HG03108 (cell line): ENCODE measurements around the gene OR52K2.
"Not testable (repeated sequence)": the region's sequence is repeated elsewhere in the genome, so short reads cannot be mapped to it uniquely, and the experiment has no call there.

Experiments used
- ATAC-seq: cut with Tn5 transposase; IDR thresholded peaks from one replicate; pipeline ENCODE4 v1.9.1; 2021; ENCODE audit warnings: moderate library complexity; ENCODE audit not compliant: unreplicated experiment

Gene OR52K2

GRCh38 chr11:4448995-4449394, at the start of gene OR52K2:
OR52K2 (plus strand) TSS chr11:4449295; CDS start chr11:4449340, 45 bp downstream.
- no peak for ATAC-seq

- ATAC-seq: not testable (repeated sequence)
Observed at GRCh38 chr11:4406206-4406605, 42.9 kb upstream of the OR52K2 start.

GRCh38 chr11:4416306-4416705, 32.8 kb upstream of the OR52K2 start:
- no peak for ATAC-seq

GRCh38 chr11:4416816-4417215, 32.3 kb upstream of the OR52K2 start:
- ATAC-seq: no peak

- no peak for ATAC-seq
Observed at GRCh38 chr11:4418403-4418802, 30.7 kb upstream of the OR52K2 start.

GRCh38 chr11:4430051-4430450, 19.0 kb upstream of the OR52K2 start:
- ATAC-seq: no peak

GRCh38 chr11:4433856-4434255, 15.2 kb upstream of the OR52K2 start:
- no peak for ATAC-seq

GRCh38 chr11:4436411-4436810, 12.7 kb upstream of the OR52K2 start:
- ATAC-seq: no peak

- no peak for ATAC-seq
Observed at GRCh38 chr11:4441515-4441914, 7.6 kb upstream of the OR52K2 start.

- no peak for ATAC-seq
Observed at GRCh38 chr11:4443232-4443891, 5.7 kb upstream of the OR52K2 start.

GRCh38 chr11:4453118-4453517, 4.0 kb downstream of the OR52K2 start:
- no peak for ATAC-seq

- ATAC-seq: no peak
Observed at GRCh38 chr11:4454021-4454420, 4.9 kb downstream of the OR52K2 start.

- ATAC-seq: no peak
Observed at GRCh38 chr11:4455419-4455818, 6.3 kb downstream of the OR52K2 start.

- peak; percentile 79 for ATAC-seq
Observed at GRCh38 chr11:4459500-4459899, 10.4 kb downstream of the OR52K2 start.

GRCh38 chr11:4460151-4460550, 11.1 kb downstream of the OR52K2 start:
- no peak for ATAC-seq

- no peak for ATAC-seq
Observed at GRCh38 chr11:4464216-4465159, 15.4 kb downstream of the OR52K2 start.

GRCh38 chr11:4465407-4465806, 16.3 kb downstream of the OR52K2 start:
- ATAC-seq: no peak

- ATAC-seq: no peak
Observed at GRCh38 chr11:4466131-4466870, 17.2 kb downstream of the OR52K2 start.

GRCh38 chr11:4466871-4467442, 17.9 kb downstream of the OR52K2 start:
- peak; percentile 55 for ATAC-seq

GRCh38 chr11:4467811-4468606, 18.9 kb downstream of the OR52K2 start:
- ATAC-seq: no peak
